Muscle of leg (tissue), 11 donors: ENCODE results near the gene PEG3. TPM values are rescaled to one million over a fixed set of nuclear protein-coding genes. Genes with fewer than 3 reads are reported as not detected.

Experiments used
- DNase-seq: peaks from one replicate; pipeline ENCODE4 v3.0.0; 2013
- H3K27ac ChIP-seq: one replicate; pipeline ENCODE4 v1.5.1; 2013; ENCODE audit warnings: mild to moderate bottlenecking, low read length, control low read depth
- H3K27me3 ChIP-seq: one replicate; pipeline ENCODE4 v1.6.1; 2013; ENCODE audit warnings: low read length; ENCODE audit not compliant: control insufficient read depth, insufficient read depth
- H3K36me3 ChIP-seq: one replicate; pipeline ENCODE4 v1.6.1; 2013; ENCODE audit warnings: low read length; ENCODE audit not compliant: control insufficient read depth, insufficient read depth
- H3K4me1 ChIP-seq: one replicate; pipeline ENCODE4 v1.6.1; 2013; ENCODE audit warnings: low read length; ENCODE audit not compliant: control insufficient read depth, insufficient read depth
- H3K4me3 ChIP-seq: one replicate; pipeline ENCODE4 v1.5.1; 2013; ENCODE audit warnings: low read length, control low read depth
- H3K9me3 ChIP-seq: replicated peaks from 2 replicates; pipeline ENCODE4 v1.6.1; 2013; ENCODE audit warnings: low read depth, low read length; ENCODE audit not compliant: control insufficient read depth
- WGBS: methylation state at CpG from one replicate; pipeline ENCODE4 v1.1.5; 2013; ENCODE audit warnings: missing lambda C conversion rate; ENCODE audit not compliant: insufficient coverage; 5-methylcytosine and 5-hydroxymethylcytosine counted together
- polyA plus RNA-seq, 8 donors: library from polyadenylated mRNA; unstranded; fragments of 120-200 nt; gene quantifications; one replicate each; pipeline versions ENCODE4 v1.2.1 to v1.2.3, GENCODE V29; 2013; ENCODE audit warnings: inconsistent platforms in 1 of 8, low replicate concordance in 1 of 8; ENCODE audit not compliant: insufficient read length in 8 of 8, insufficient read depth in 1 of 8
- total RNA-seq: library from RNA; stranded (reverse); fragments of 120-200 nt; gene quantifications from one replicate; pipeline ENCODE4 v1.2.4, GENCODE V29; 2013

Gene PEG3
- total and polyA plus RNA-seq, 9 donors, result 180 to 272 (median 229) TPM

GRCh38 chr19:56841193-56841543, 642 bp upstream of the PEG3 start:
- 50% methylated on average over 6 of the region's 12 CpGs for WGBS
- Histone ChIP-seq H3K27me3 (no peaks in the 10 kb centered on the region), H3K36me3 (no peaks in the 10 kb centered on the region), H3K4me3 (peak overlapping the region; percentile 36), H3K9me3 (no peaks in the 10 kb centered on the region), H3K27ac (peak overlapping the region; percentile 72), H3K4me1 (peaks cover 18% of the 10 kb centered on the region)
- peak; percentile 45 for DNase-seq

GRCh38 chr19:56839652-56840450, 675 bp downstream of the PEG3 start:
- WGBS, result 44% methylated on average over 48 of the region's 48 CpGs
- H3K27me3 ChIP-seq, result no peaks in the 10 kb centered on the region

GRCh38 chr19:56838909-56839651, 1.4 kb downstream of the PEG3 start:
- peaks cover 35% of the 10 kb centered on the region for H3K4me1 ChIP-seq
- no peaks in the 10 kb centered on the region for H3K27me3 ChIP-seq
- 41% methylated on average over 33 of the region's 34 CpGs for WGBS
- peak; percentile 99 for DNase-seq
- H3K36me3 ChIP-seq, result peaks cover 15% of the 10 kb centered on the region
- H3K27ac ChIP-seq, result peak overlapping the region; percentile 97
- H3K4me3 ChIP-seq, result peak overlapping the region; percentile 83
- no peaks in the 10 kb centered on the region for H3K9me3 ChIP-seq

More at GRCh38 chr19:56839652-56840450, 675 bp downstream of the PEG3 start:
- peak overlapping the region; percentile 97 for H3K27ac ChIP-seq
- DNase-seq, result peak; percentile 99
- peak overlapping the region; percentile 83 for H3K4me3 ChIP-seq
- peaks cover 31% of the 10 kb centered on the region for H3K4me1 ChIP-seq
- peaks cover 9% of the 10 kb centered on the region for H3K36me3 ChIP-seq
- no peaks in the 10 kb centered on the region for H3K9me3 ChIP-seq

- peak; percentile 81 for DNase-seq
- 47% methylated on average over 36 of the region's 44 CpGs for WGBS
- no peaks in the 10 kb centered on the region for H3K9me3 ChIP-seq
- H3K27me3 ChIP-seq, result no peaks in the 10 kb centered on the region
- peak overlapping the region; percentile 97 for H3K27ac ChIP-seq
- H3K4me3 ChIP-seq, result peak overlapping the region; percentile 72
- H3K4me1 ChIP-seq, result peaks cover 39% of the 10 kb centered on the region
- peaks cover 22% of the 10 kb centered on the region for H3K36me3 ChIP-seq
These were observed 2.3 kb downstream of the PEG3 start for GRCh38 chr19:56838024-56838908.

- no peaks in the 10 kb centered on the region for H3K9me3 ChIP-seq
- DNase-seq, result peak; percentile 90
- H3K27me3 ChIP-seq, result no peaks in the 10 kb centered on the region
- H3K4me3 ChIP-seq, result peak overlapping the region; percentile 72
- peaks cover 40% of the 10 kb centered on the region for H3K4me1 ChIP-seq
- peak overlapping the region; percentile 97 for H3K27ac ChIP-seq
- peaks cover 29% of the 10 kb centered on the region for H3K36me3 ChIP-seq
- 44% methylated on average over 25 of the region's 25 CpGs for WGBS
These were observed 3.0 kb downstream of the PEG3 start for GRCh38 chr19:56837492-56838023.

GRCh38 chr19:56837004-56837403, 3.5 kb downstream of the PEG3 start:
- Histone ChIP-seq H3K27me3 (no peaks in the 10 kb centered on the region), H3K4me3 (peak overlapping the region; percentile 72), H3K9me3 (no peaks in the 10 kb centered on the region), H3K27ac (peak overlapping the region; percentile 97), H3K36me3 (peaks cover 35% of the 10 kb centered on the region), H3K4me1 (peaks cover 45% of the 10 kb centered on the region)
- 43% methylated on average over 3 of the region's 6 CpGs for WGBS
- DNase-seq, result peak; percentile 40

DNA sequence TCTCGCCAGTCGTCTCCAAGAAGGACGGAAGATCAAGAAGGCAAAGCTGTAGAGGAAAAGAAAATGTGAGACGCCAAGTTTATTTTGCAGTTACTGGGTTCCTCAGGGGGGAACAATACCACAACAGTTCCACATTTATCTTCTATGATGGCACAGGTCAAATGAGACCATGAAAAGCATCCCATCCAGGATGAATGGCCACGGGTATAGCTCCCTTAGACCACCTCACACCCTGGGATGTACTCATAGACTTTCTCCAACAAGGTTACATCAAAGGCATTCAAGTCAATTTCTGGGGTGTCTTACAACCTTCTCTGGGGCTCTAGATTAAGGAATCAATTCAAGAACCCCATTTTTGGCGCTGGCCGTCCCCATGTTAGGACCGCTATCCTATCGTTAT, 4.5 kb downstream of the PEG3 start:
- Histone ChIP-seq H3K36me3 (peaks cover 37% of the 10 kb centered on the region), H3K27me3 (no peaks in the 10 kb centered on the region), H3K4me1 (peaks cover 45% of the 10 kb centered on the region), H3K9me3 (no peaks in the 10 kb centered on the region), H3K27ac (peak overlapping the region; percentile 75), H3K4me3 (no peak overlapping the region)
- DNase-seq, result no peak
- WGBS, result 55% methylated on average over 3 of the region's 9 CpGs

DNA sequence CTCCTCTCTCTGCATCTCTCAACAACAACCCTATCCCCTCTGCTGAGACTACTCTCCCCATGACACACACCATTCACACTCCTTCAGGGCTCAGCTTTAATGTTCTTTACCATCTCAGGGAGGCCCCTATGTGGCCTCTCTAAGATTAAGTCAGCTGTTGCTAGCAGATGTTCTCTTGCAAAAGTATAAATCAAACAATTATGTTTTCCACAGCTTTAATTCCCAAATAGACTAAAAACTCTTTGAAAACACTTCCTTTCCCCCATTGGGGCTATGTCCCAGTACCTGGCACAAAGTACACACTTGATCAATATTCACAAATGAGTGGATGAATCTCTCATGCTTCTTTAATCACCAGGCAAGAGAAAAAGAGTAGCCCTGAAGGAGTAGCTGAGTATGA, 5.1 kb downstream of the PEG3 start:
- Histone ChIP-seq H3K27ac (peak overlapping the region; percentile 75), H3K36me3 (peaks cover 37% of the 10 kb centered on the region), H3K27me3 (no peaks in the 10 kb centered on the region), H3K4me3 (peak overlapping the region; percentile 3), H3K4me1 (peaks cover 47% of the 10 kb centered on the region), H3K9me3 (no peaks in the 10 kb centered on the region)
- DNase-seq, result peak; percentile 53

- WGBS, result 87% methylated on average over 5 of the region's 5 CpGs
- H3K4me3 ChIP-seq, result peak overlapping the region; percentile 3
These were observed 5.8 kb downstream of the PEG3 start for GRCh38 chr19:56834564-56835375.

More at GRCh38 chr19:56834564-56835375, 5.8 kb downstream of the PEG3 start:
- Histone ChIP-seq H3K27me3 (no peaks in the 10 kb centered on the region), H3K27ac (peak overlapping the region; percentile 75), H3K4me1 (peaks cover 48% of the 10 kb centered on the region), H3K36me3 (peaks cover 38% of the 10 kb centered on the region), H3K9me3 (no peaks in the 10 kb centered on the region)
- DNase-seq, result no peak
